NT2/D1 (cell line): ENCODE results near the gene CXCL17.

Experiments
- YY1 ChIP-seq: IDR thresholded peaks from 2 replicates; pipeline ENCODE4 v1.6.1; 2011; ENCODE audit not compliant: insufficient read length, insufficient read depth
- ZNF274 ChIP-seq: IDR thresholded peaks from 2 replicates; pipeline ENCODE4 v1.6.1; 2011; ENCODE audit warnings: mild to moderate bottlenecking, low read depth, low read length

GRCh38 chr19:42392165-42392564, 50.6 kb downstream of the CXCL17 start:
- TF ChIP-seq ZNF274 (no peak), YY1 (no peak)
